OCI-LY1 (cell line): ENCODE data around the gene VTI1B.

ENCODE experiments used
- CTCF ChIP-seq: fragments of 200-600 bp; sonication (generic), shearing (Covaris generic); IDR thresholded peaks from 2 replicates; pipeline ENCODE4 v1.5.1; 2017; ENCODE audit warnings: mild to moderate bottlenecking, antibody characterized with exemption, low read length, moderate library complexity, mixed read lengths
- EZH2 ChIP-seq: fragments of 200-600 bp; sonication (generic), shearing (Covaris generic); IDR thresholded peaks from 2 replicates; pipeline ENCODE4 v1.8.0; 2017; ENCODE audit warnings: borderline replicate concordance, mixed run types, mild to moderate bottlenecking, antibody characterized with exemption, low read length, moderate library complexity, mixed read lengths

GRCh38 chr14:67719866-67720265 is 45.4 kb upstream of the VTI1B start:
- TF ChIP-seq CTCF (no peak), EZH2 (no peak)
